ENCODE results near the gene FSTL4.

DNA sequence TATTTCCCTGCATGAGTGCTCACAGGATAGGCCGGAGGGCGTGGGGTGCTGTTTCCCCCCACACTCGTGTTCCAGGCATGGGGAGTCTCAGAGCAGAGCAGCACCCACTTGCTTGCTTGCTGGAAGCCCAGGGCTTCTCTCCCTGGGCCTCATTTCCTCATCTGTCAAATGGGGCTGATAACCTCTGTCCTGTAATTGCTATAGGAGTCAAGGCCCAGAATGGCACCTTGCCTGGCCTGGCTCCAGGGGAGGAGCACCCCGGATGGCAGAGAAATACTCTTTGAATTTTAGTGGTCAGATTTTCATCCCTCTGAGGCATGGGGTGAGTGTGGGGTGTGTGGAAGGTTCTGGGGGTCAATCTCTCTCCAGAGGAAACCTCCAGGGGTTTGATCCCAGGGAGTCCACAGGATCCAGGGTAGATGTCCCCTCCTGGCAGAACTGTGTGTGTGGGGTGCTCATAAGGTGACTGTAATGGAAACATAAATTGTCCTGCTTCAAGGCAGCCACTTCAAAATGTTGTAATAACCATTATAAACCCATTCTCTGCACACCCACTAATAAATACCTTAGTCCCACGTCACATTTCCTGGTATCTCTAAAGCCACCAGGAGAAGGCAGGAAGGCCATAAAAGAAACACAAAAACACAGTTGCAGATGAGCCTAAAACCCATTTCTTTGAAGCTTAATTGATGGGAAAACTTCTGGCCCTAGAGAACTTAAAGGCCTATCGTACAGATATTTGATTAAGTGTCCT is 272.2 kb downstream of the FSTL4 start:
- TF ChIP-seq CTCF (IDR thresholded peaks at IDR 0.05; ENCODE audit: borderline replicate concordance, extremely low read depth, low read length, poor library complexity, severe bottlenecking), result no peak
- no peak for TF ChIP-seq EZH2 (IDR thresholded peaks at IDR 0.05; ENCODE audit: borderline replicate concordance, low read depth, low read length, severe bottlenecking)
